ENCODE data around the gene FUZ. TPM values are rescaled to one million over a fixed set of nuclear protein-coding genes. Genes with fewer than 3 reads are reported as not detected.

FUZ gene
- polyA plus RNA-seq, 1 of the 3 experiments (the other 2 are of a cell fraction): 29.9 TPM

GRCh38 chr19:49837425-49837824, 24.3 kb upstream of the FUZ start:
- Histone ChIP-seq H3K4me1 (ENCODE audit: control insufficient read depth in 1 of 2, insufficient read depth in 2 of 2, low read depth in 1 of 2, low read length in 1 of 2) (peaks cover 0 to 11% of the 10 kb centered on the region in 2 experiments; a peak in 1 of 4 replicates), H3K9me3 (no peaks in the 10 kb centered on the region), H3K4me3 (ENCODE audit: low read depth in 2 of 2, low read length in 1 of 2) (no peak overlapping the region), H3K27ac (ENCODE audit: low read depth in 2 of 2, low read length in 1 of 2) (no peak overlapping the region), H4K20me1 (ENCODE audit: insufficient read depth) (no peaks in the 10 kb centered on the region), H3K79me2 (ENCODE audit: insufficient read depth) (no peaks in the 10 kb centered on the region), H3F3A (replicated peaks; ENCODE audit: insufficient read depth) (no peaks in the 10 kb centered on the region), H3K27me3 (ENCODE audit: insufficient read depth) (no peaks in the 10 kb centered on the region), H2AFZ (ENCODE audit: low read depth) (no peak overlapping the region), H3K4me2 (no peak overlapping the region), H3K9ac (no peak overlapping the region), H3K9me2 (no peaks in the 10 kb centered on the region), H3K36me3 (replicated peaks in 1 of 2; ENCODE audit: control insufficient read depth in 1 of 2, insufficient read depth in 2 of 2, low read length in 1 of 2) (peaks cover 20 to 74% of the 10 kb centered on the region in 2 experiments)
- WGBS (ENCODE audit: low lambda C conversion rate): 96% methylated on average over 8 of the region's 9 CpGs
- no peak for DNase-seq
- CTCF ChIA-PET: interaction anchor here (1.3 kb wide), 1 partner anchor 18 kb away, joined by 4 read pairs; no protein-coding TSS in a partner anchor
- TF ChIP-seq MAX (IDR thresholded peaks at IDR 0.05; ENCODE audit: low read depth) (no peak), JUND (IDR thresholded peaks at IDR 0.05) (no peak), GATA2 (CRISPR knock-in tag; IDR thresholded peaks at IDR 0.05) (no peak), ELF1 (IDR thresholded peaks at IDR 0.05) (no peak), TCF12 (IDR thresholded peaks at IDR 0.05) (no peak), MXI1 (IDR thresholded peaks at IDR 0.05; ENCODE audit: low read depth, low read length) (no peak), PBX3 (IDR thresholded peaks at IDR 0.05) (no peak), NFIC (IDR thresholded peaks at IDR 0.05; ENCODE audit: borderline replicate concordance) (no peak), SMC3 (IDR thresholded peaks at IDR 0.05; ENCODE audit: low read depth, low read length) (no peak), TAF1 (IDR thresholded peaks at IDR 0.05; ENCODE audit: borderline replicate concordance, low read depth, low read length) (no peak), YY1 (IDR thresholded peaks at IDR 0.05; ENCODE audit: low read depth) (no peak)
- POLR2A ChIA-PET: interaction anchor here (0.6 to 1.1 kb wide), 2 partner anchors 13 to 139 kb away, joined by 3 to 4 read pairs; no protein-coding TSS in a partner anchor

GRCh38 chr19:49837009-49837310, 23.9 kb upstream of the FUZ start:
- Histone ChIP-seq H3K9me3 (no peaks in the 10 kb centered on the region), H3K36me3 (replicated peaks in 1 of 2; ENCODE audit: control insufficient read depth in 1 of 2, insufficient read depth in 2 of 2, low read length in 1 of 2) (peaks cover 20 to 77% of the 10 kb centered on the region in 2 experiments), H3K27me3 (ENCODE audit: insufficient read depth) (no peaks in the 10 kb centered on the region), H3K4me1 (ENCODE audit: control insufficient read depth in 1 of 2, insufficient read depth in 2 of 2, low read depth in 1 of 2, low read length in 1 of 2) (peaks cover 0 to 11% of the 10 kb centered on the region in 2 experiments; a peak in 1 of 4 replicates), H3K27ac (ENCODE audit: low read depth in 2 of 2, low read length in 1 of 2) (no peak overlapping the region), H2AFZ (ENCODE audit: low read depth) (no peak overlapping the region), H3K9me2 (no peaks in the 10 kb centered on the region), H3F3A (replicated peaks; ENCODE audit: insufficient read depth) (no peaks in the 10 kb centered on the region), H3K9ac (no peak overlapping the region), H3K79me2 (ENCODE audit: insufficient read depth) (no peaks in the 10 kb centered on the region), H3K4me2 (no peak overlapping the region), H3K4me3 (ENCODE audit: low read depth in 2 of 2, low read length in 1 of 2) (no peak overlapping the region), H4K20me1 (ENCODE audit: insufficient read depth) (no peaks in the 10 kb centered on the region)
- no peak for DNase-seq
- TF ChIP-seq EP300 (IDR thresholded peaks at IDR 0.05; ENCODE audit: borderline replicate concordance in 1 of 2, low read depth in 1 of 2, low read length in 1 of 2): no peak
- ChIA-PET CTCF (interaction anchor here (1.3 kb wide), 1 partner anchor 18 kb away, joined by 4 read pairs; no protein-coding TSS in a partner anchor), POLR2A (interaction anchor here (0.6 to 1.1 kb wide), 2 partner anchors 13 to 139 kb away, joined by 3 to 4 read pairs; no protein-coding TSS in a partner anchor)
- 89% methylated on average over 5 of the region's 5 CpGs for WGBS (ENCODE audit: low lambda C conversion rate)

Data from SK-N-SH (cell line).